ENCODE measurements around the gene PSMD12.

GRCh38 chr17:67336859-67337258 is 29.5 kb downstream of the PSMD12 start:
- TF ChIP-seq TARDBP (IDR thresholded peaks at IDR 0.05) (no peak), SUZ12 (IDR thresholded peaks at IDR 0.05) (no peak), NFRKB (IDR thresholded peaks at IDR 0.05) (no peak), LEF1 (IDR thresholded peaks at IDR 0.05; ENCODE audit: borderline replicate concordance) (no peak), ELF4 (IDR thresholded peaks at IDR 0.05) (no peak), FOXM1 (IDR thresholded peaks at IDR 0.05; ENCODE audit: borderline replicate concordance) (no peak), FOXA1 (IDR thresholded peaks at IDR 0.05) (no peak), CTBP1 (IDR thresholded peaks at IDR 0.05; ENCODE audit: borderline replicate concordance) (no peak)
